HL-60/S4 treated with phorbol 12-myristate 13-acetate at 8.2 ng/mL for 4 days and 3 days (cell line): ENCODE results near the gene NOP9.

Experiments
- in situ Hi-C: fragments of 300-500 bp; cut with MboI; formaldehyde crosslinking; loops from 2 replicates; pipeline ENCODE4 v1.15.0; 2022; ENCODE audit warnings: low sequenced_read_pairs

The NOP9 gene

GRCh38 chr14:24307575-24308341, 8.1 kb downstream of the NOP9 start, which contains the start of gene CIDEB:
TSS of gene CIDEB (minus strand) at chr14:24307977. CDS start at chr14:24307858, 119 bp downstream.
- in situ Hi-C loops, result no loop called here

DNA sequence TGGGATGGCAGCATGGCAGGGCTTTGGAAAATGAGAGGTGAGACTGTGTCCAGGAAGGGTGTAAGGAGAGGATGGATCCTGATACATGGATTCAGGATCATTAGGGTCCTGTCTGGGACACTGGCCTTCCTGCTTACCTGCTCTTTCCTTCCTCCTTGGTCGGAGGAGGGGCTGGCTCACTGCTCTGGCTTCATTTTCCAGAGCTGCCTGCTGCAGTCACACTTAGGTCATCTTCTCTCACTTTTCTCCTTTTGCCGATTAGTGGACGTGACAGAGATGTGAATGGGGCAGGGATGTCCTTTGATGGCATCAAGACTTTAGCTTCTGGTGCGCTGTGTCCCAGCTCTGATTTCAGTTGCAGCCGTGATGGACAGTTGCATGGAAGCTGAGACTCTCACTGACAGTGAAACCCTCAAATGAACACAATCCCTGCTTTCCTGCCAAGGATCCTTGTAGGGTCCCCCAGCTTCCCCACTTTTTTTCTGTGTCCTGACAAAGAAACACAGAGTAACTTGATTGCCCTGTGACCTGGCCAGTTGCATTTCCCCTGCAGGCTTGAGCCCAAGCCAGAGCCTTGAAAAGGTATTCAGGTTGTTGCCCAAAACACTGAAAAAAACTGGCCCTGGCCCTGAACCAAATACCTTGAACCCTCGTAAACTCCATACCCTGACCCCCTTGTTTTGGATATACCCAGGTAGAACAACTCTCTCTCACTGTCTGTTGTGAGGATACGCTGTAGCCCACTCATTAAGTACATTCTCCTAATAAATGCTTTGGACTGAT, 8.9 kb downstream of the NOP9 start:
- in situ Hi-C loops, result no loop called here

- in situ Hi-C loops, result no loop called here
These were observed 10.1 kb downstream of the NOP9 start, which contains the start of gene LTB4R2 for GRCh38 chr14:24309538-24310264. TSS of gene LTB4R2 (plus strand) at chr14:24310140. CDS start at chr14:24310665, 525 bp downstream.

GRCh38 chr14:24310265-24310645, 10.6 kb downstream of the NOP9 start:
- in situ Hi-C loops, result no loop called here

DNA sequence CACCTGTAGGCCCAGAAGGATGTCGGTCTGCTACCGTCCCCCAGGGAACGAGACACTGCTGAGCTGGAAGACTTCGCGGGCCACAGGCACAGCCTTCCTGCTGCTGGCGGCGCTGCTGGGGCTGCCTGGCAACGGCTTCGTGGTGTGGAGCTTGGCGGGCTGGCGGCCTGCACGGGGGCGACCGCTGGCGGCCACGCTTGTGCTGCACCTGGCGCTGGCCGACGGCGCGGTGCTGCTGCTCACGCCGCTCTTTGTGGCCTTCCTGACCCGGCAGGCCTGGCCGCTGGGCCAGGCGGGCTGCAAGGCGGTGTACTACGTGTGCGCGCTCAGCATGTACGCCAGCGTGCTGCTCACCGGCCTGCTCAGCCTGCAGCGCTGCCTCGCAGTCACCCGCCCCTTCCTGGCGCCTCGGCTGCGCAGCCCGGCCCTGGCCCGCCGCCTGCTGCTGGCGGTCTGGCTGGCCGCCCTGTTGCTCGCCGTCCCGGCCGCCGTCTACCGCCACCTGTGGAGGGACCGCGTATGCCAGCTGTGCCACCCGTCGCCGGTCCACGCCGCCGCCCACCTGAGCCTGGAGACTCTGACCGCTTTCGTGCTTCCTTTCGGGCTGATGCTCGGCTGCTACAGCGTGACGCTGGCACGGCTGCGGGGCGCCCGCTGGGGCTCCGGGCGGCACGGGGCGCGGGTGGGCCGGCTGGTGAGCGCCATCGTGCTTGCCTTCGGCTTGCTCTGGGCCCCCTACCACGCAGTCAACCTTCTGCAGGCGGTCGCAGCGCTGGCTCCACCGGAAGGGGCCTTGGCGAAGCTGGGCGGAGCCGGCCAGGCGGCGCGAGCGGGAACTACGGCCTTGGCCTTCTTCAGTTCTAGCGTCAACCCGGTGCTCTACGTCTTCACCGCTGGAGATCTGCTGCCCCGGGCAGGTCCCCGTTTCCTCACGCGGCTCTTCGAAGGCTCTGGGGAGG, 11.3 kb downstream of the NOP9 start, which contains the start of gene LTB4R:
LTB4R (plus strand) TSS at position 857 of the 959 bp plus-strand sequence. CDS start 4,150 bp downstream, outside the sequence.
- in situ Hi-C loops, result no loop called here

DNA sequence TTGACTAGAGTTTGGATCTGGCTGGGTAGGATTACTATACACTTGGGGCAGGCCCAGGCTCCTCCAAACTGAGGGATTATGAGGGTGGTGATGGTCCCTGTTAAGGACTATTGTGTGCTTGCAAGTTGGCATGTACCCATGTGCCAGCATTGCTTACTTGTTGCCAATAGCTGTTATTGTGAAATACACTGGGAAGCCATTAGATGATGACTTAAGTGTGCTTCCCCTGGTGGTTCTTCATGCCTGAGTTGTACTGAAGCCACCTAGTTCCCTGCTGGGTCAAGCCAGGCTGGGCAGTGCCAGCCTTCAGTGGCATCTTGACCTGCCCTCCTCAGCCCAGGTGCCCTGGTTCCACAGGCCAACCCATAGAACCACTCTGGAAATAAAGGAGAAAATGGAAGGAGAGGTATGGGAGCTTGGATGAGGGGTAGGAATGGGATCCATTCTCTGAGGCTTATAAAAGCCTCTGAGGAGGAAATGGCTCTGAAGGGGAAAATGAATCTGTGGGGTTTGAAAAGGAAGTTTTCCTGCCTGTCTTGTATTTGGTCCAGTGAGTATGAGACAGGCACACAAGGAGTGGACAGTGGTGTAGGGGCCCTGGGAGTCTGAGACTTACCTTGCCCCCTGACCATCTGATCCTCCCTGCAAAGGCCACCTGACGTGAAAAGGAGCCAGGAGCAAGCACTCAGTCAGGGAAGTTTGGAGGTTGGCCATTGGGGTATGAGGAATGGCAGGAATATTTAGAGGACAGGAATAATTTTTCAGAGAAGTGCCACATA, 12.4 kb downstream of the NOP9 start:
- in situ Hi-C loops, result no loop called here

DNA sequence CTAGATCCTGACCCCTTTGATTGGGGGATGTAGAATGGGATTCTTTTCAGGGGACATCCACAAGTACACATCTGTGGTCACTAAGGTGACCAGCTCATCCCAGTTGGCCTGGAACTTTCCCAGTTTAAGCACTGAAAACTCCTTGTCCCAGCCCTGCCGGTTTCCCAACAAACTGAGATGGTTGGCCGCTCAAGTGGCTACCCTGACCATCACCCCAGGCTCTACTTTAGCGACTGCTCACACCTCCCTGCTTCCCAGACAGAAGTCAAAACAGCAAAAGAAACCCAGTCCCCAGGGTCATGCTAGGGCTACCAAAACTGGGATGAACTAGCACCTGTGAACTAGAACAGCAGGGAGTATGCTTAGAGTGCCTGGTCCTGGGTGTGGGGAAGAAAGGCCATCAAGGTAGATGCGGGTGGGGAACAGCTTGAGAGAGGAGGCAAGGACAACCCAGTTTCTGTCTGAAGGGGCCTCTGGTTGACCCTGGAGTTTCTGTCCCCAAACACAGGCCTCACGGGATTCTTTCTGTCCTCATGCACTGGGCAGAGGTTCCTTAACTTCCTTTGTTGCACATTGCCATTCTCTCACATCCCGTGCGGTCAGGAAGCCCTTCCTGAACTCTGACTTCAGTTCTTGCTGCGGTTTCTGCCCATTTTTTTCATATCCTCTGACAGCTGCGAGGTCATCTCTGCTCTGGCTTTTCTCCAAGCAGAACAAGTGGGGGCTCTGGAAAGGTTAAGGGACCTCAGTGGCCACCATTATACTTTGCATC, 13.3 kb downstream of the NOP9 start:
- in situ Hi-C loops, result no loop called here

GRCh38 chr14:24313913-24314312, 14.3 kb downstream of the NOP9 start:
- in situ Hi-C loops, result no loop called here

- in situ Hi-C loops, result no loop called here
These were observed 14.9 kb downstream of the NOP9 start for GRCh38 chr14:24314377-24315193.

- in situ Hi-C loops, result no loop called here
These were observed 15.7 kb downstream of the NOP9 start for GRCh38 chr14:24315243-24315806.

GRCh38 chr14:24315807-24316596, 16.4 kb downstream of the NOP9 start:
- in situ Hi-C loops, result no loop called here

- in situ Hi-C loops, result no loop called here
These were observed 16.9 kb downstream of the NOP9 start for GRCh38 chr14:24316597-24316950.

DNA sequence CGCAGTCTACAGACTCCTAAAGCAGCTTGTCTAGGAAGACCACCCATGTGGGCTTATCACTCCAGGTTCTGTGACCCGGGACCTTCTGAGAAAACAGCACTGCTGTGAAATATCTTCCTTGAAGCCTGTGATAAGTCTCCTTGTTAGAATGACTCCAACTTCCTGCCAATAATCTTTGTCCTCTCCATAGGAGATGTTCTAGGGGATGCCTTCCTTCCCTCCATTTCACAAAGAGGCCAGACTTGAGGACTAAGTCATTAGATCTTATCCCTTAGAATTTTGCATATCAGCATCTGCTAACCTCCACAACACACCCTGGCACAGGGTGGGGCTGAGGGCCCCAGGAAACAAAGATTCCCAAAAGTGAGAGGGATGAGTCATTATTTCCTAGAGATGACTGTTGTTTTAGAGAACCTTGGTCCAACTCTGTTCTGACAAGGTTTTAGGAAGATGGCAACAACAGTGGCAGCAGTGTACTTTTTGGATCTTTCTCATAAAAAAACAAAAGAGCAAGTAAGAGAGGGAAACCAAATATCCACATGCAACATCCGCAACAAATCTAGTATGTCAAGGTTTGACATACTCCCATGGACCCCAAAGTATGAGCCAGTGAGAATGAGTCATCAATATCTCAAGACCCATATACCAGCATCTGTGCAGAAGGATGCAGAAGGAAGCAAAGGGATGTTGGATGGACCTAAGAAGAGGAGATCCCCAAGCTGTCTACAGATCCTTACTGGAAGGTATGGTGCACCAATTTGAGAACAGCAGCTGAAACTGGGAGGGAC, 17.7 kb downstream of the NOP9 start:
- in situ Hi-C loops, result no loop called here

DNA sequence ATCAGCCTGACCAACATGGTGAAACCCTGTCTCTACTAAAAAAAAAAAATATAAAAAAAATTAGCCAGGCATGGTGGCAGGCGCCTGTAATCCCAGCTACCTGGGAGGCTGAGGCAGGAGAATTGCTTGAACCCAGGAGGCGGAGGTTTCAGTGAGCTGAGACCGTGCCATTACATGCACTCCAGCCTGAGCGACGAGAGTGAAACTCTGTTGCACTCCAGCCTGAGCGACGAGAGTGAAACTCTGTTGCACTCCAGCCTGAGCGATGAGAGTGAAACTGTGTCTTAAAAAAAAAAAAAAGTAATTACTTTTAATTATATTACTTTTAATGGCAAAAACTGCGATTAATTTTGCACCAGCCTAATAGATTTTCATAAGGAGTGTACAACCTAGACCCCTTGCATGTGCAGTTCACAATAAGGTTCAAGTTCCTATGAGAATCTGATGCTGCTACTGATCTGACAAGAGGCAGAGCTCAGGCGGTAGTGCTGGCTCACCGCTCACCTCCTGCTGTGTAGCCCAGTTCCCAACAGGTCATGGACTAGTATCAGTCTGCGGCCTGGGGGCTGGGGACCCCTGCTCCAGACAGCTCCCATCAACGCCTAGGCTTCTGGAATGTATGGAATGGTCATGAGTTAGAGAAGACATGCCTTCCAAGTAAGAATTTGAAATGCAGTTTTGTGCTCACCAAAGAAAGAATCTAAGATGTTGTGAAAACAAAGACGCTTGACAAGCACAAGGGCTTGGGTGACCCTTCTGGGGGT, 21.7 kb downstream of the NOP9 start:
- in situ Hi-C loops, result no loop called here

- in situ Hi-C loops, result no loop called here
These were observed 23.0 kb downstream of the NOP9 start for GRCh38 chr14:24322672-24323071.
